GM15510 (cell line): ENCODE data around the gene GJA4.

Experiments used
- POLR2A ChIP-seq: IDR thresholded peaks from 3 replicates; pipeline ENCODE4 v1.6.1; 2011; ENCODE audit warnings: borderline replicate concordance; ENCODE audit not compliant: insufficient read length; ENCODE audit errors: extremely low read depth

Gene GJA4

GRCh38 chr1:34759503-34760357 lies 33.1 kb upstream of the GJA4 start, which contains the start of gene GJB4:
Gene GJB4, plus strand, starts transcription at chr1:34759740. Its CDS starts 1,515 bp downstream, at chr1:34761255.
- TF ChIP-seq POLR2A, result no peak

GRCh38 chr1:34761176-34761761 lies 31.5 kb upstream of the GJA4 start:
- no peak for TF ChIP-seq POLR2A

- TF ChIP-seq POLR2A, result no peak
These were observed 31.0 kb upstream of the GJA4 start for GRCh38 chr1:34761776-34762307.

GRCh38 chr1:34762474-34763141 lies 30.2 kb upstream of the GJA4 start:
- no peak for TF ChIP-seq POLR2A

GRCh38 chr1:34763142-34763781 lies 29.5 kb upstream of the GJA4 start:
- TF ChIP-seq POLR2A, result no peak

- TF ChIP-seq POLR2A, result no peak
These were observed 23.9 kb upstream of the GJA4 start for GRCh38 chr1:34768856-34769255.

- no peak for TF ChIP-seq POLR2A
These were observed 21.8 kb upstream of the GJA4 start for GRCh38 chr1:34770891-34771504.

- TF ChIP-seq POLR2A, result no peak
These were observed 21.0 kb upstream of the GJA4 start for GRCh38 chr1:34771573-34772371.

- TF ChIP-seq POLR2A, result no peak
These were observed 17.8 kb upstream of the GJA4 start for GRCh38 chr1:34774957-34775356.

- TF ChIP-seq POLR2A, result no peak
These were observed 15.9 kb upstream of the GJA4 start for GRCh38 chr1:34776911-34777310.

- no peak for TF ChIP-seq POLR2A
These were observed 15.1 kb upstream of the GJA4 start for GRCh38 chr1:34777519-34778321.

- TF ChIP-seq POLR2A, result no peak
These were observed 14.4 kb upstream of the GJA4 start for GRCh38 chr1:34778381-34778780.

GRCh38 chr1:34779005-34779404 lies 13.8 kb upstream of the GJA4 start:
- TF ChIP-seq POLR2A, result no peak

GRCh38 chr1:34779526-34779925 lies 13.3 kb upstream of the GJA4 start:
- no peak for TF ChIP-seq POLR2A

- no peak for TF ChIP-seq POLR2A
These were observed 12.8 kb upstream of the GJA4 start for GRCh38 chr1:34779962-34780361.
